ENCODE data around the gene RELCH.

The RELCH gene

GRCh38 chr18:62262061-62262460 lies 75.0 kb downstream of the RELCH start:
- no peak for DNase-seq

GRCh38 chr18:62264984-62265383 lies 77.9 kb downstream of the RELCH start:
- DNase-seq, result no peak

- DNase-seq, result no peak
Measured at GRCh38 chr18:62277045-62277444, 90.0 kb downstream of the RELCH start.

GRCh38 chr18:62279561-62279960 lies 92.5 kb downstream of the RELCH start:
- peak; percentile 5 to 99 (median 92) for DNase-seq

- DNase-seq, result peak in 1 of 3 experiments; percentile 33
Measured at GRCh38 chr18:62280058-62280457, 93.0 kb downstream of the RELCH start.

- no peak for DNase-seq
Measured at GRCh38 chr18:62280786-62281185, 93.7 kb downstream of the RELCH start.

- no peak for DNase-seq
Measured at GRCh38 chr18:62281684-62282083, 94.6 kb downstream of the RELCH start.

- no peak for DNase-seq
Measured at GRCh38 chr18:62282188-62282629, 95.2 kb downstream of the RELCH start.

GRCh38 chr18:62284637-62285036 lies 97.6 kb downstream of the RELCH start:
- no peak for DNase-seq

- no peak for DNase-seq
Measured at GRCh38 chr18:62285281-62285680, 98.2 kb downstream of the RELCH start.

- no peak for DNase-seq
Measured at GRCh38 chr18:62287781-62288664, 101.0 kb downstream of the RELCH start.

- DNase-seq, result no peak
Measured at GRCh38 chr18:62288665-62289008, 101.6 kb downstream of the RELCH start.

- DNase-seq, result no peak
Measured at GRCh38 chr18:62289047-62289446, 102.0 kb downstream of the RELCH start.

- DNase-seq, result no peak
Measured at GRCh38 chr18:62294073-62294472, 107.0 kb downstream of the RELCH start.

- no peak for DNase-seq
Measured at GRCh38 chr18:62300359-62300963, 113.4 kb downstream of the RELCH start.

- no peak for DNase-seq
Measured at GRCh38 chr18:62301322-62301721, 114.3 kb downstream of the RELCH start.

- no peak for DNase-seq
Measured at GRCh38 chr18:62312851-62313250, 125.8 kb downstream of the RELCH start.

- no peak for DNase-seq
Measured at GRCh38 chr18:62318228-62319180, 131.4 kb downstream of the RELCH start.

GRCh38 chr18:62321201-62321600 lies 134.1 kb downstream of the RELCH start:
- peak in 1 of 3 experiments; percentile 36 for DNase-seq

- DNase-seq, result no peak
Measured at GRCh38 chr18:62323483-62324180, 136.6 kb downstream of the RELCH start.

- no peak for DNase-seq
Measured at GRCh38 chr18:62324181-62324828, 137.2 kb downstream of the RELCH start.

All from NCI-H1417 (cell line).